Measurements from ENCODE around the gene C8G. TPM values are rescaled to one million over a fixed set of nuclear protein-coding genes. Genes with fewer than 3 reads are reported as not detected.

C8G gene
- total and polyA plus RNA-seq, 2 of the 4 experiments (the other 2 are of a cell fraction), result 0.80 TPM; not detected in 1

GRCh38 chr9:136988872-136989271 lies 43.8 kb downstream of the C8G start:
- Histone ChIP-seq H3K9ac (ENCODE audit: low read depth, low read length) (no peak overlapping the region), H3K9me1 (ENCODE audit: insufficient read depth, low read length) (peaks cover 3% of the 10 kb centered on the region; the same call in 1 of the 2 replicates), H4K5ac (ENCODE audit: low read depth, low read length) (no peak overlapping the region), H2BK120ac (ENCODE audit: low read depth, low read length) (no peak overlapping the region), H2BK5ac (ENCODE audit: low read depth, low read length, poor library complexity, severe bottlenecking) (no peak overlapping the region), H3K4me2 (ENCODE audit: low read depth, low read length) (no peak overlapping the region), H3K18ac (ENCODE audit: low read depth, low read length) (no peak overlapping the region), H2AK9ac (replicated peaks; ENCODE audit: low read depth, low read length, poor library complexity) (no peak overlapping the region), H3K27me3 (ENCODE audit: control insufficient read depth, insufficient read depth, low read length) (peaks cover 43% of the 10 kb centered on the region), H3K4ac (ENCODE audit: low read depth, low read length) (no peak overlapping the region), H2BK20ac (ENCODE audit: low read depth, low read length) (no peak overlapping the region), H3K14ac (replicated peaks; ENCODE audit: low read depth, low read length) (no peak overlapping the region), H4K8ac (ENCODE audit: low read depth in 2 of 2, low read length in 2 of 2) (no peak overlapping the region), H2AK5ac (ENCODE audit: low read depth, low read length) (no peak overlapping the region), H4K20me1 (ENCODE audit: insufficient read depth, low read length) (no peaks in the 10 kb centered on the region), H3K27ac (ENCODE audit: insufficient read depth, low read length) (no peak overlapping the region), H3K79me1 (ENCODE audit: low read depth in 1 of 2, low read length in 2 of 2) (peaks cover 6 to 15% of the 10 kb centered on the region in 2 experiments; a peak in 3 of 4 replicates), H4K91ac (ENCODE audit: insufficient read depth, low read depth, low read length) (no peak overlapping the region), H3K23ac (ENCODE audit: low read depth, low read length) (no peak overlapping the region), H2BK15ac (ENCODE audit: low read depth, low read length) (no peak overlapping the region), H3K4me1 (ENCODE audit: control insufficient read depth, insufficient read depth, low read length) (peaks cover 6% of the 10 kb centered on the region), H3K4me3 (ENCODE audit: insufficient read depth, low read depth, low read length) (no peak overlapping the region), H3K9me3 (ENCODE audit: control insufficient read depth, insufficient read depth, low read length) (peaks cover 6% of the 10 kb centered on the region), H3K56ac (ENCODE audit: extremely low read depth, insufficient read depth, low read length) (no peak overlapping the region), H3K36me3 (ENCODE audit: control insufficient read depth, insufficient read depth, low read length) (peaks cover 1% of the 10 kb centered on the region; the same call in 1 of the 2 replicates), H2AFZ (replicated peaks; ENCODE audit: low read length, poor library complexity) (no peak overlapping the region)
- POLR2A ChIA-PET (ENCODE audit: unreplicated experiment), result no interaction called here
- no peak for ATAC-seq (ENCODE audit: low read depth)
- dilution Hi-C loops (cut with HindIII; ENCODE audit: low sequenced_read_pairs, unreplicated experiment) (no loop called here), intact Hi-C loops (cut with micrococcal nuclease) (no loop called here), in situ Hi-C loops (cut with MboI; ENCODE audit: low sequenced_read_pairs) (no loop called here)
- no peak for DNase-seq
- no TSS peak for BruUV-seq (replicated peaks)
- CTCF ChIA-PET, result no interaction called here
- WGBS, 2 experiments (ENCODE audit: extremely low coverage in 2 of 2, insufficient read length in 1 of 2), result 40% methylated on average over 1 of the region's 4 CpGs; no CpG with 5 or more reads in 1 of the 2 experiments
- TF ChIP-seq CHD1 (IDR thresholded peaks at IDR 0.05; ENCODE audit: low read depth, low read length), result no peak
- no peak for TF ChIP-seq MAZ (IDR thresholded peaks at IDR 0.05; ENCODE audit: borderline replicate concordance, low read depth, low read length)
- no peak for TF ChIP-seq RAD21 (IDR thresholded peaks at IDR 0.05; ENCODE audit: low read length)
- TF ChIP-seq SMC3 (IDR thresholded peaks at IDR 0.05; ENCODE audit: low read depth, low read length), result no peak
- TF ChIP-seq BHLHE40 (IDR thresholded peaks at IDR 0.05; ENCODE audit: low read depth, low read length), result no peak
- TF ChIP-seq NFE2L2 (IDR thresholded peaks at IDR 0.05; ENCODE audit: low read depth, low read length), result no peak
- TF ChIP-seq MXI1 (IDR thresholded peaks at IDR 0.05; ENCODE audit: borderline replicate concordance, low read depth, low read length), result no peak
- no peak for TF ChIP-seq MAFK (IDR thresholded peaks at IDR 0.05; ENCODE audit: low read depth, low read length)
- no peak for TF ChIP-seq CEBPB (IDR thresholded peaks at IDR 0.05; ENCODE audit: low read depth, low read length)
- TF ChIP-seq POLR2A (IDR thresholded peaks at IDR 0.05; ENCODE audit: low read depth, low read length), result no peak
- no peak for TF ChIP-seq RCOR1 (IDR thresholded peaks at IDR 0.05; ENCODE audit: insufficient replicate concordance, low read length)
- no peak for TF ChIP-seq RFX5 (IDR thresholded peaks at IDR 0.05; ENCODE audit: low read depth, low read length)
- TF ChIP-seq FOS (IDR thresholded peaks at IDR 0.05; ENCODE audit: low read depth, low read length), result no peak
- TF ChIP-seq USF2 (IDR thresholded peaks at IDR 0.05; ENCODE audit: low read depth, low read length), result no peak
- no peak for TF ChIP-seq CTCF (conservative IDR thresholded peaks at IDR 0.05; ENCODE audit: low read depth, low read length)
- no peak for TF ChIP-seq ELK1 (IDR thresholded peaks at IDR 0.05; ENCODE audit: borderline replicate concordance, low read depth, low read length)

Data from IMR-90 (cell line).